Activated B cell treated with CpG ODN at 0.5 μM for 24 hours (primary cell): ENCODE measurements around the gene CELA1. TPM values are rescaled to one million over a fixed set of nuclear protein-coding genes. Genes with fewer than 3 reads are reported as not detected.

ENCODE experiments used
- ATAC-seq: fragments of 200-7000 bp; cut with Tn5 transposase; one replicate; pipeline ENCODE4 v1.10.0; 2021; ENCODE audit warnings: low read depth, mild to moderate bottlenecking, moderate library complexity
- CTCF ChIA-PET: fragments of 350-600 bp; sonication (Branson Sonifier 250); formaldehyde crosslinking; loops from one replicate; lab custom pipeline; 2021; ENCODE audit warnings: antibody characterized with exemption; lab: Charles Lee
- POLR2A ChIA-PET: fragments of 350-600 bp; sonication (Branson Sonifier 250); formaldehyde crosslinking; loops from one replicate; lab custom pipeline; 2021; ENCODE audit warnings: antibody characterized with exemption; lab: Charles Lee
- DNase-seq: peaks from one replicate; pipeline ENCODE4 v3.0.0; 2022
- H3K27ac Mint-ChIP-seq: one replicate; pipeline ENCODE4 v1.8.0; 2020; ENCODE audit warnings: mixed read lengths
- H3K27me3 Mint-ChIP-seq: one replicate; pipeline ENCODE4 v1.8.0; 2021; ENCODE audit warnings: mixed read lengths
- H3K36me3 Mint-ChIP-seq: one replicate; pipeline ENCODE4 v1.8.0; 2021; ENCODE audit warnings: low read depth, mixed read lengths
- H3K4me1 Mint-ChIP-seq: one replicate; pipeline ENCODE4 v1.8.0; 2021; ENCODE audit warnings: mixed read lengths
- H3K4me3 Mint-ChIP-seq: one replicate; pipeline ENCODE4 v1.8.0; 2020; ENCODE audit warnings: mild to moderate bottlenecking, mixed read lengths
- H3K9me3 Mint-ChIP-seq: one replicate; pipeline ENCODE4 v1.8.0; 2020; ENCODE audit warnings: mixed read lengths
- intact Hi-C: fragments of 100-400 bp; cut with micrococcal nuclease; formaldehyde crosslinking; loops from one replicate; pipeline ENCODE4 v1.15.1; 2024
- total RNA-seq: library from RNA; stranded (reverse); gene quantifications from 2 replicates; pipeline ENCODE4 v1.2.3, GENCODE V29; 2022
- TF ChIP-seq, protein P1 (sequence below): fragments of 200-600 bp; IDR thresholded peaks from one replicate; pipeline ENCODE4 v1.8.0; 2022; ENCODE audit warnings: antibody characterized with exemption, mild to moderate bottlenecking

Gene CELA1
- total RNA-seq, 1 donor from 2014 or later, result not detected

DNA sequence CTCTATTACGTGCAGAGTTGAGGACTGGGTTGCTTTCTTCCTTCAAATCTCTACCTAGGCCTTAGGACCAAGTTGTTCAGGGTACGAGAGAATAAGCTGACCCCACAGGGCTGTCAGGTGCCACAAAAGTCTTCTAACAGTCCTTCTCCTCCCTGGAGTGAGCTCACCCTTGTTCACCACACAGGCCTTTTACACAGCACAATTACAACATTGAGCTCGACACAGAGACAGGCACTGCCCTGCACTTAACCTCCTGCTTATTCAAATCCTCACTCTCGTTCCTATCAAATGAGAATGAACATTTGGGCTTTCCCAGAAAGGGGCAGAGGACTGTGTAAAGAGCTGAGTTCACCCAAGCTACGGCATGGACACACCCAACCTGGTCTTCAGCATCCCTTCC lies 42.4 kb upstream of the CELA1 start:
- Mint-ChIP-seq H3K27ac (no peak overlapping the region), H3K9me3 (no peaks in the 10 kb centered on the region), H3K36me3 (peaks cover 6% of the 10 kb centered on the region), H3K27me3 (no peaks in the 10 kb centered on the region), H3K4me3 (no peak overlapping the region), H3K4me1 (peaks cover 60% of the 10 kb centered on the region)
- intact Hi-C loops, result no loop called here
- ATAC-seq (no peak), DNase-seq (no peak)
- ChIA-PET POLR2A (interaction anchor here (0.6 to 6.0 kb wide), 3 partner anchors 8 to 564 kb away, joined by 4 to 76 read pairs (median 6); no protein-coding TSS in a partner anchor), CTCF (interaction anchor here (0.9 kb wide), 1 partner anchor 144 kb away, joined by 3 read pairs; no protein-coding TSS in a partner anchor)
- TF ChIP-seq, protein P1, sequence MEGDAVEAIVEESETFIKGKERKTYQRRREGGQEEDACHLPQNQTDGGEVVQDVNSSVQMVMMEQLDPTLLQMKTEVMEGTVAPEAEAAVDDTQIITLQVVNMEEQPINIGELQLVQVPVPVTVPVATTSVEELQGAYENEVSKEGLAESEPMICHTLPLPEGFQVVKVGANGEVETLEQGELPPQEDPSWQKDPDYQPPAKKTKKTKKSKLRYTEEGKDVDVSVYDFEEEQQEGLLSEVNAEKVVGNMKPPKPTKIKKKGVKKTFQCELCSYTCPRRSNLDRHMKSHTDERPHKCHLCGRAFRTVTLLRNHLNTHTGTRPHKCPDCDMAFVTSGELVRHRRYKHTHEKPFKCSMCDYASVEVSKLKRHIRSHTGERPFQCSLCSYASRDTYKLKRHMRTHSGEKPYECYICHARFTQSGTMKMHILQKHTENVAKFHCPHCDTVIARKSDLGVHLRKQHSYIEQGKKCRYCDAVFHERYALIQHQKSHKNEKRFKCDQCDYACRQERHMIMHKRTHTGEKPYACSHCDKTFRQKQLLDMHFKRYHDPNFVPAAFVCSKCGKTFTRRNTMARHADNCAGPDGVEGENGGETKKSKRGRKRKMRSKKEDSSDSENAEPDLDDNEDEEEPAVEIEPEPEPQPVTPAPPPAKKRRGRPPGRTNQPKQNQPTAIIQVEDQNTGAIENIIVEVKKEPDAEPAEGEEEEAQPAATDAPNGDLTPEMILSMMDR, result no peak

DNA sequence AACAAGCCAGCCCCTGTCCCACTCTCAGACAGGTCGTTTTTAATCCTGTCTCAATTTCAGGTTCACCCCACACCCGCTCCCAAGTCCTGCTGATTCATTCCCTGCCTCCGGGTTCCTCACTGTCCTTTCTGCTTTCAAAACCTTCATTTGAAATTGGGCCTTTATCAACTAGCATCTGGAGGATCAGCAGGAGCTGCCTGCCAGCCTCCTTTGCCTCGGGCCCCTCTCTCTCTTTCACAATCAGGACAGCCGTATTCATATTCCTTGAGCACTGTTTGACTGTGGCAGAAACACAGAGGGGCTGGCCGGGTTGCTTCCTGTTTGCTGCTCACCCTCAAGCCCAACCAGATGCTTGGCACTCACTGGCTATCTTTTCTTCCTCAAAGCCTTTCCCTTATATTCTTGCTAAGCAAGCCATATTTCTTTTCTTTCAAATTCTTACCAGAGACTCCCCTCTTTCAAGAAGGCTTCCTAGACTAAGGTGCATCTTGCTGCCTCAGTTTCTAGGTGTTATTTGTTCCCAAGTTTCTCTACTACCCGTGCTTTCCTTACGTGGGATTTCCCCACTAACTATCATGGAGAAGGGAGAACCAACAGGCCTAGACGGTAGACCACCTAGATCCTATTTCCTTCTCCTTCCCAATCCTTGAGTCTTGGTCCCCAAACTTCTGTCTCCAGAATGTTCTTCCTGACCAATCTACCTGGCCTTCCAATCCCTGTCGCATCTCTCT lies 41.8 kb upstream of the CELA1 start:
- peaks cover 10% of the 10 kb centered on the region for H3K36me3 Mint-ChIP-seq
- intact Hi-C loops, result no loop called here
- POLR2A ChIA-PET, result interaction anchor here (6.0 kb wide), 1 partner anchor 20 kb away, joined by 76 read pairs; no protein-coding TSS in a partner anchor
- TF ChIP-seq, protein P1, result no peak
- H3K27me3 Mint-ChIP-seq, result no peaks in the 10 kb centered on the region
- H3K4me1 Mint-ChIP-seq, result peaks cover 60% of the 10 kb centered on the region
- CTCF ChIA-PET, result interaction anchor here (0.9 kb wide), 1 partner anchor 144 kb away, joined by 3 read pairs; no protein-coding TSS in a partner anchor
- no peaks in the 10 kb centered on the region for H3K9me3 Mint-ChIP-seq
- ATAC-seq, result no peak
- H3K4me3 Mint-ChIP-seq, result no peak overlapping the region
- no peak for DNase-seq
- H3K27ac Mint-ChIP-seq, result no peak overlapping the region

DNA sequence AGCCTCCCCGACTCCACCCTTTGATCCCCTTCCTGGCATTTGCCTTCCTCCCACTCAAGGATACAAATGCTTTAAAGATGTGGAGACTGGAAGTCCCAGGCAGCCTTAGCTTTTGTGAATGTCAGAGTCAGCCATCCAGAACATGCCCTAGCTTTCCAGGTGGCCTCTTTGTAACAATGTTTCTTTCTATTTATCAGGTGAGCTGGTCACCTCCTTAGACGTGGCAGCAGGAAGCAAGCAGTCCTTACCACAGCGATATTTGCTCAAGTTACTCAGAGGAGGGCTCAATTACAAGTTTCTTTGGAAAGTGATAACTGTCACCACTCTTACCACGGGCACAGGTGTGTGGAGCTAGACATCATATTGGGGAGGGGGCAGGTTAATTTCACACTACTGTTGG lies 39.9 kb upstream of the CELA1 start:
- Mint-ChIP-seq H3K4me3 (no peak overlapping the region), H3K4me1 (peaks cover 63% of the 10 kb centered on the region), H3K9me3 (no peaks in the 10 kb centered on the region), H3K36me3 (peaks cover 24% of the 10 kb centered on the region), H3K27me3 (no peaks in the 10 kb centered on the region), H3K27ac (no peak overlapping the region)
- TF ChIP-seq, protein P1, result no peak
- no peak for DNase-seq
- ChIA-PET CTCF (no interaction called here), POLR2A (interaction anchor here (0.7 kb wide), 1 partner anchor 92 kb away, joined by 4 read pairs; no protein-coding TSS in a partner anchor)
- intact Hi-C loops, result no loop called here
- ATAC-seq, result no peak

DNA sequence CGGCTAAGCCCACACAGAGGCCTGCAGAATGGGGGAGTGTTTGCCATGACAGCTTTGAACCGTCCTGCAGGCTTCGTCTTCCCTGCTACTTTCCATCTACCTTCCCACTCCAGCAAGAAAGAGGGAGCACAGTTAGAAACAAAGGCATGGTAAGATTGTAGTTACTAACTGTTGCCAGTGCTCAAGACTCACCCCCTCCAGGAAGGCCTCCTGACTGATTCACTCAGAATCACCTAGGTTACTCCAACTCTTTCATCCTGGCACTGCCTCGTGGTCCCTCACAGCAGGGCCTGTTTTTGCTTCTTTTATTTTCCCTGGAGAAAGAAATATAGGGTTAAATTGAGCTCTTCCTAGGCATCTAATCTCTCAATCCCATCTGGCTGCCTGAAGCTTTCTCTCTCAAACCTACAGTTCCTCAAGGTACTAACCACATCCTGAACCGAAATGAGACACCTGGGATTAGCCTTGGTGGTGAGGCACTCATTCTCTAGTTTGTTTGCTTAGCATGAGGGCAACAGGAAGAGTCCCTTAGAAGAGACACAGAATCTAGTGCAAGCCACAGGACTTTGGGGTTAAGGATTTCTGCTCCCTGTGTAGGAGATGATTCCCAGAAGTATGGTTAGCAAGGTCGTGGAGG lies 36.9 kb upstream of the CELA1 start:
- no peak overlapping the region for H3K4me3 Mint-ChIP-seq
- H3K4me1 Mint-ChIP-seq, result peaks cover 44% of the 10 kb centered on the region
- no peak for ATAC-seq
- TF ChIP-seq, protein P1, result no peak
- H3K9me3 Mint-ChIP-seq, result no peaks in the 10 kb centered on the region
- peaks cover 48% of the 10 kb centered on the region for H3K36me3 Mint-ChIP-seq
- ChIA-PET CTCF (interaction anchor here (1.2 kb wide), 1 partner anchor 14 kb away, joined by 5 read pairs; no protein-coding TSS in a partner anchor), POLR2A (interaction anchor here (0.6 to 1.7 kb wide), 3 partner anchors 8 to 57 kb away, joined by 4 to 5 read pairs (median 5); partner anchors contain the start of gene GALNT6)
- intact Hi-C loops, result no loop called here
- no peaks in the 10 kb centered on the region for H3K27me3 Mint-ChIP-seq
- no peak for DNase-seq
- H3K27ac Mint-ChIP-seq, result peak overlapping the region; percentile 31

DNA sequence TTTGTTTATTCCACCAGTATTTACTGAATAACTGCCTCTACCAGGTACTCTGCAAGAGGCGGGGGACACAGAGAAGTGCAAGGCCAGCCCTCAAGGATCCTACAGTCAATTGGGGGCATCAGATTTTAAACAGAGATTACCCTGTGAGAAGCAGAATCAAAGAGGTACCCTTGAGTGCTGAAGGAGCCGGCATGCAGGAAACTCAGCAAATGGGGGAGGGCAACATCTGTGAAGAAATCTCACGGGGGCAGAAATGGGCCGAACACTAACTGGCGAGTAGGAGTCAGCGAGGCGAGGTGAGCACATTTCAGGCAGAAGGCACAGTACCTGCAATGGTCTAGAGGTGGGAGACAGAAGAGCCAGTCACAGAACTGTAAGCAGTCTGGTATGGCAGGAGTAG lies 35.7 kb upstream of the CELA1 start:
- peaks cover 33% of the 10 kb centered on the region for H3K4me1 Mint-ChIP-seq
- H3K36me3 Mint-ChIP-seq, result peaks cover 58% of the 10 kb centered on the region
- peak; percentile 28 for ATAC-seq
- ChIA-PET POLR2A (interaction anchor here (1.7 kb wide), 1 partner anchor 9 kb away, joined by 5 read pairs; the partner anchor contains the start of gene GALNT6), CTCF (no interaction called here)
- TF ChIP-seq, protein P1, result no peak
- H3K9me3 Mint-ChIP-seq, result no peaks in the 10 kb centered on the region
- H3K4me3 Mint-ChIP-seq, result no peak overlapping the region
- intact Hi-C loops, result no loop called here
- no peak for DNase-seq
- peak overlapping the region; percentile 4 for H3K27ac Mint-ChIP-seq
- H3K27me3 Mint-ChIP-seq, result no peaks in the 10 kb centered on the region
